H1 (cell line): ENCODE measurements around the gene MED29. TPM values are rescaled to one million over a fixed set of nuclear protein-coding genes. Genes with fewer than 3 reads are reported as not detected.

Source experiments
- CHD7 ChIP-seq: fragments of 300-600 bp; sonication (generic); IDR thresholded peaks from 2 replicates; pipeline ENCODE4 v1.7.1; 2012; ENCODE audit warnings: low read length, moderate library complexity, mild to moderate bottlenecking, inconsistent platforms; ENCODE audit not compliant: insufficient replicate concordance
- POLR2A ChIP-seq, 2 experiments: IDR thresholded peaks; 1 replicate in 1 of 2; 2 replicates in 1 of 2; pipeline ENCODE4 v1.6.1; 2011; ENCODE audit warnings: low read depth in 2 of 2, low read length in 2 of 2, mild to moderate bottlenecking in 2 of 2; ENCODE audit errors: control extremely low read depth in 1 of 2
- RFX5 ChIP-seq: IDR thresholded peaks from 2 replicates; pipeline ENCODE4 v1.6.1; 2011; ENCODE audit warnings: low read depth, low read length, improper control_type of control experiment, borderline replicate concordance
- RXRA ChIP-seq: IDR thresholded peaks from 2 replicates; pipeline ENCODE4 v1.6.1; 2011; ENCODE audit warnings: low read depth, mild to moderate bottlenecking, low read length, moderate library complexity; ENCODE audit not compliant: insufficient read depth
- polyA plus RNA-seq, 7 experiments: library from polyadenylated mRNA; depleted of rRNA in 3 of 7; stranded (reverse) in 5 of 7; unstranded in 2 of 7; fragments of >200 nt in 5 of 7; fragments of 200-250 nt in 2 of 7; gene quantifications; 1 replicate in 5 of 7; 2 replicates in 1 of 7; 4 replicates in 1 of 7; pipeline versions ENCODE4 v1.2.1 to v1.2.3, GENCODE V29; 2011 to 2013; ENCODE audit warnings: missing spikeins in 2 of 7, mixed read lengths in 2 of 7
- total RNA-seq: library from RNA; stranded (reverse); fragmentation: NEBNext Ultra II Directional; extraction: Animal tissue kit (Norgen Biotek cat#: 25700); gene quantifications from 2 replicates; pipeline ENCODE4 v1.2.1, GENCODE V29; 2021

Gene MED29
- total and polyA plus RNA-seq, 2 of the 8 experiments (the other 6 are each of a cell fraction or from before 2014, with no cell fraction given), result 31.1 to 52.5 TPM

GRCh38 chr19:39356647-39357046 is 34.5 kb upstream of the MED29 start (continued):
- TF ChIP-seq CHD7 (no peak), RXRA (no peak), POLR2A (IDR thresholded peaks at IDR 0.05; ENCODE audit: control extremely low read depth in 1 of 2, low read depth in 2 of 2, low read length in 2 of 2) (no peak), RFX5 (no peak)
